ENCODE measurements around the gene UPK2. TPM values are rescaled to one million over a fixed set of nuclear protein-coding genes. Genes with fewer than 3 reads are reported as not detected.
"Not testable (repeated sequence)": the region's sequence is repeated elsewhere in the genome, so short reads cannot be mapped to it uniquely, and the experiment has no call there.

UPK2 gene
- total RNA-seq, 2 donors from 2014 or later = not detected

- no peaks in the 10 kb centered on the region for H3K9me3 ChIP-seq
- WGBS, 2 donors = 25 to 31% methylated on average over 19 to 21 of the region's 21 CpGs
- H3K36me3 ChIP-seq (replicated peaks in 1 of 2; ENCODE audit: insufficient read depth in 1 of 2, low read depth in 2 of 2) = no peaks in the 10 kb centered on the region
- intact Hi-C loops (cut with DNase I) = no loop called here
- H3K4me1 ChIP-seq = no peaks in the 10 kb centered on the region
- ATAC-seq (no peak), DNase-seq (peak in 1 of 4 donors; percentile 20)
- H3K4me3 ChIP-seq = no peak overlapping the region
- no peaks in the 10 kb centered on the region for H3K27me3 ChIP-seq
- H3K27ac ChIP-seq = no peak overlapping the region
- TF ChIP-seq CTCF (IDR thresholded peaks at IDR 0.05) (no peak), POLR2A (IDR thresholded peaks at IDR 0.05) (no peak)
Observed at GRCh38 chr11:118980191-118980881, 24.2 kb downstream of the UPK2 start.

- H3K27me3 ChIP-seq; DNase-seq; ATAC-seq; H3K9me3 ChIP-seq; H3K4me3 ChIP-seq; H3K27ac ChIP-seq; intact Hi-C loops (cut with DNase I); H3K4me1 ChIP-seq; H3K36me3 ChIP-seq (replicated peaks in 1 of 2; ENCODE audit: insufficient read depth in 1 of 2, low read depth in 2 of 2): not testable (repeated sequence)
- 64% methylated on average over 8 of the region's 8 CpGs for WGBS, 2 donors
Observed at GRCh38 chr11:118984337-118984736, 28.2 kb downstream of the UPK2 start.

GRCh38 chr11:118984825-118985224 lies 28.7 kb downstream of the UPK2 start:
- TF ChIP-seq POLR2A (IDR thresholded peaks at IDR 0.05) = no peak
- TF ChIP-seq CTCF (IDR thresholded peaks at IDR 0.05) = no peak
- ATAC-seq = no peak
- H3K4me3 ChIP-seq = no peak overlapping the region

GRCh38 chr11:118988280-118988679 lies 32.2 kb downstream of the UPK2 start:
- ATAC-seq = no peak
- H3K27me3 ChIP-seq = no peaks in the 10 kb centered on the region
- H3K27ac ChIP-seq = no peak overlapping the region
- DNase-seq = no peak
- no peaks in the 10 kb centered on the region for H3K4me1 ChIP-seq
- H3K36me3 ChIP-seq (replicated peaks in 1 of 2; ENCODE audit: insufficient read depth in 1 of 2, low read depth in 2 of 2) = no peaks in the 10 kb centered on the region
- H3K9me3 ChIP-seq = no peaks in the 10 kb centered on the region
- no peak for TF ChIP-seq POLR2A (IDR thresholded peaks at IDR 0.05)
- TF ChIP-seq CTCF (IDR thresholded peaks at IDR 0.05) = no peak
- intact Hi-C loops (cut with DNase I) = no loop called here
- 91 to 94% methylated on average over 5 of the region's 5 CpGs for WGBS, 2 donors
- no peak overlapping the region for H3K4me3 ChIP-seq

More at GRCh38 chr11:118984825-118985224, 28.7 kb downstream of the UPK2 start:
- H3K36me3 ChIP-seq (replicated peaks in 1 of 2; ENCODE audit: insufficient read depth in 1 of 2, low read depth in 2 of 2) = no peaks in the 10 kb centered on the region
- H3K27me3 ChIP-seq = no peaks in the 10 kb centered on the region
- H3K4me1 ChIP-seq = no peaks in the 10 kb centered on the region
- 70 to 90% methylated on average over 2 of the region's 2 CpGs for WGBS, 2 donors
- H3K27ac ChIP-seq = no peak overlapping the region
- intact Hi-C loops (cut with DNase I) = no loop called here
- DNase-seq = no peak
- H3K9me3 ChIP-seq = no peaks in the 10 kb centered on the region

GRCh38 chr11:118991486-118992038 lies 35.5 kb downstream of the UPK2 start:
- DNase-seq; ATAC-seq; H3K27me3 ChIP-seq; H3K4me3 ChIP-seq; H3K4me1 ChIP-seq; intact Hi-C loops (cut with DNase I); H3K9me3 ChIP-seq; H3K27ac ChIP-seq; H3K36me3 ChIP-seq (replicated peaks in 1 of 2; ENCODE audit: insufficient read depth in 1 of 2, low read depth in 2 of 2): not testable (repeated sequence)
- WGBS, 2 donors = 89 to 95% methylated on average over 11 to 19 of the region's 44 CpGs
